Right lung (tissue), 5 donors: ENCODE measurements around the gene HIPK3. TPM values are rescaled to one million over a fixed set of nuclear protein-coding genes. Genes with fewer than 3 reads are reported as not detected.

Experiments used
- DNase-seq, 2 donors: peaks; one replicate each; pipeline ENCODE4 v3.0.0-alpha.2; 2013
- polyA plus RNA-seq, 5 donors: library from polyadenylated mRNA; unstranded; fragments of 120-200 nt; gene quantifications; one replicate each; pipeline versions ENCODE4 v1.2.1 to v1.2.3, GENCODE V29; 2013; ENCODE audit warnings: inconsistent platforms in 1 of 5, low replicate concordance in 1 of 5; ENCODE audit not compliant: insufficient read length in 5 of 5, insufficient read depth in 1 of 5

Gene HIPK3
- polyA plus RNA-seq, 5 donors = 35.8 to 49.7 (median 49.2) TPM

DNA sequence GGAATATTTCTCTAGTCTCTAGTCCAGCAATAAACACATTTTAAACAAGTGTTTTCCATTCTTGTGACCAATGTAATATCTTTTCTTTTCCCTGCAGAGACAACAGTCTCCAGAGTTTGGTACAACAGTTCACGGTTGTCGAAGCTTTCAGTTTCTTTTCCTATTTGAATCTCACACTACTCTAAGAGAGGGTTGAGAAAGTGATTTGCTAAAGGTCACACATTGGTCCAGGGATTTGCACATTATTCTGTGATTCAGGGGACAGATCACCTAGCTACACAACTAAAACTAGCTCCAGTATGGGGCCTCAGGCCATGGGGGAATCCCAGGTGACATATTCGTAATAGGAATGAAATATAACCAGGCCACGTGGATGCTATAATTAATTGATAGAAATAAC lies 132.5 kb downstream of the HIPK3 start:
- no peak for DNase-seq

- no peak for DNase-seq
Measured at GRCh38 chr11:33390944-33391892, 134.0 kb downstream of the HIPK3 start.

- no peak for DNase-seq
Measured at GRCh38 chr11:33391893-33392251, 134.7 kb downstream of the HIPK3 start.

- DNase-seq = no peak
Measured at GRCh38 chr11:33394431-33395109, 137.4 kb downstream of the HIPK3 start.

DNA sequence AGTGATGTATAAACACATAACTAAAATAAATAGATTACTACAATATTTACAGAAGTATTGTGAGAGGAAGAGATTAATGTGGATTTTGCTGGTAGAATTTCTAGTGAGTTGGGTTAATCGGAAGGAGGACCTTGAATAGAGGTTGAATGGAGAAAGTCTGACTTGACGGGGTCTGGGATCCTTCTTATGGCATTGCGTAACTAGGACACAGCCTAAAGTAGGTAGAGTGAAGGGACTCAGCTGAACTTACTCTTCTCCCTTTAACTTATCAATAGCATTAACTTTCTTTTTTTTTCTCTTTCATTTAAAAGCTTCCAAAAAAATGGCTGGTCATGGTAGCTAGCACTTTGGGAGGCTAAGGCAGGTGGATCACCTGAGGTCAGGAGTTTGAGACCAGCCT lies 139.2 kb downstream of the HIPK3 start:
- no peak for DNase-seq

DNA sequence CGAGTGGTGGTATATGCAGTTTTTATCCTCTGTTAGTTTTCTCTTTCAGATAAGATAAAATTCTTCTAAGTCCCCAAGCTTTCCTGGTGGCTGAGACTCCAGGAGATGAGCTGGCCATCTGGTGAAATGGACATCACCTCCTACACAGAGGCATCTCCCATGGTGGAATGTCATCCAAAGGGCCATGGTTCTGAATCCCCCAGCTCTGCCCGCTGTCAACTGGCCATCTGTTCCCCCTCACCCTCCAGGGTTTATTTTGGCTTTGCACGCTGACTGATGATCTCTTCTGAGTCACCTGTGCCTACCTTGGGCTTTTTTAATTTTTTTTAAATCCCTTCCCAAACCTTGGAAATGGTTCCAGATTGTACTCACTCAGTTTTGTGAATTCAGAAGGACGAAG lies 142.2 kb downstream of the HIPK3 start:
- DNase-seq = no peak

GRCh38 chr11:33402066-33402465 lies 144.9 kb downstream of the HIPK3 start:
- no peak for DNase-seq

GRCh38 chr11:33403344-33403743 lies 146.2 kb downstream of the HIPK3 start:
- no peak for DNase-seq

DNA sequence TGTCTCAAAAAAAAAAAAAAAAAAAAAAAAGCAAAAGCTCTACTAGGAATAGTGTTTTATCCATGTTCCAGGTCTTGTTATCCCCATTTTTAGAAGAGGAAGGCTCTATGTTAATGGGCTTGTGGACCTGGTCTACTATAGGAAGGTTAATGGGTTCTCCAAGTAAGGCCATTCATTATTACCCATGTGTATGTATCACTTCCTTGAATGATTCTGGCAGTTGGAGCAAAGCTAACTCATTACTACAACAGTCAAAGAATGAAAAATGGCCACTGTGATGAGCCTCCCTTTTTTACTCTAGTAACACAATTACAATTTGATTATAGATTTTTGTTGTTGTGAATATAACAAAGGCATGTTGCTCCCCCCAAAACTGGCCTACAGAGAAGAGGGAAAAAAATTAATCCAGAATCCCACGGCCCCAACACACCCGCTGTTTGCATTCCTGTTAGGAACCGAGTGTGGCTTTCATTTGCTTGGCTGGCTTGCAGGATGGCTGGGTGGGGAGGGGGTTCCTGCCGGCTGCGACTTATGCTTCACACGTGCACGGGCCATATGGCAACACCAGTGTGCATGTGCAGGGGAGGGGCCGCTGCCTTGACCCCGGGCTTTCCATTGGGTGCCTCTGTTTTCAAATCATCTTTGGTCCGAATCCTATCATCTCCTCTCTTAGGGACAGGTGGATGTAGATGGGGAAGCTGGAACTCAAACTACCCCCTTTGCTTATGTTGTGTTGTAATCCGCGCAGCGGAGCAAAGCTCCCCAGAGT lies 148.8 kb downstream of the HIPK3 start:
- no peak for DNase-seq

Other genes with a start within 250 kb of the HIPK3 start
- 10 to 100 TPM; 16.7 to 26.9 (median 23.0) TPM for gene DEPDC7, start 241.5 kb upstream of the HIPK3 start, polyA plus RNA-seq
- 10 to 100 TPM in 4 of 5 donors, 1 to 10 TPM in 1; 8.9 to 16.9 (median 15.0) TPM for gene TCP11L1, start 217.8 kb upstream of the HIPK3 start, polyA plus RNA-seq
- gene CSTF3, start 95.9 kb upstream of the HIPK3 start, polyA plus RNA-seq = 10 to 100 TPM; 46.1 to 62.2 (median 55.3) TPM
- gene KIAA1549L, start 118.7 kb downstream of the HIPK3 start, polyA plus RNA-seq = 1 to 10 TPM; 1.9 to 3.4 (median 2.4) TPM